MCF 10A (cell line): ENCODE data around the gene MOB3B. TPM values are rescaled to one million over a fixed set of nuclear protein-coding genes. Genes with fewer than 3 reads are reported as not detected.

Experiments used
- BruUV-seq: library from RNA; stranded (reverse); fragments of 400-500 nt; replicated peaks from 2 replicates; lab custom pipeline; 2021; lab: Mats Ljungman, UMichigan
- CTCF ChIA-PET: fragments of 300-600 bp; sonication (Branson Sonifier 250); formaldehyde crosslinking; extraction: SDS; loops from one replicate; lab custom pipeline; 2021; ENCODE audit warnings: antibody characterized with exemption, inconsistent platforms; lab: Yijun Ruan, JAX
- POLR2A ChIA-PET: fragments of 300-600, 350-650 bp; sonication (Branson Sonifier 250); formaldehyde crosslinking; extraction: SDS; loops from one replicate; lab custom pipeline; 2020; ENCODE audit warnings: antibody characterized with exemption, inconsistent platforms; lab: Yijun Ruan, JAX
- DNase-seq: peaks from one replicate; pipeline ENCODE4 v3.0.0-alpha.2; 2018; ENCODE audit not compliant: unreplicated experiment
- H3K27ac Mint-ChIP-seq: one replicate; pipeline ENCODE4 v1.8.0; 2022; ENCODE audit warnings: mild to moderate bottlenecking, low read depth, mixed read lengths; ENCODE audit not compliant: unreplicated experiment
- H3K27me3 Mint-ChIP-seq: one replicate; pipeline ENCODE4 v1.8.0; 2022; ENCODE audit warnings: mixed read lengths; ENCODE audit not compliant: insufficient read depth, unreplicated experiment
- H3K36me3 Mint-ChIP-seq: one replicate; pipeline ENCODE4 v1.8.0; 2022; ENCODE audit warnings: mild to moderate bottlenecking, moderate library complexity, mixed read lengths; ENCODE audit not compliant: insufficient read depth, unreplicated experiment
- H3K4me1 Mint-ChIP-seq: one replicate; pipeline ENCODE4 v1.8.0; 2022; ENCODE audit warnings: mixed read lengths; ENCODE audit not compliant: insufficient read depth, unreplicated experiment
- H3K4me3 Mint-ChIP-seq: one replicate; pipeline ENCODE4 v1.8.0; 2022; ENCODE audit warnings: mild to moderate bottlenecking, moderate library complexity, mixed read lengths; ENCODE audit not compliant: unreplicated experiment
- H3K9me3 Mint-ChIP-seq: one replicate; pipeline ENCODE4 v1.8.0; 2022; ENCODE audit warnings: mixed read lengths; ENCODE audit not compliant: unreplicated experiment
- intact Hi-C: fragments of 100-400 bp; cut with micrococcal nuclease; formaldehyde crosslinking; loops from 2 replicates; pipeline ENCODE4 v1.14.1; 2022
- total RNA-seq: library from RNA; stranded (reverse); gene quantifications from 2 replicates; pipeline ENCODE4 v1.2.3, GENCODE V29; 2022
- TF ChIP-seq, protein P1 (sequence below): fragments of 200-600 bp; IDR thresholded peaks from one replicate; pipeline ENCODE4 v1.8.0; 2022; ENCODE audit warnings: antibody characterized with exemption, mild to moderate bottlenecking; ENCODE audit not compliant: unreplicated experiment

The MOB3B gene
- total RNA-seq, 1 experiment from 2014 or later, result 3.7 TPM

DNA sequence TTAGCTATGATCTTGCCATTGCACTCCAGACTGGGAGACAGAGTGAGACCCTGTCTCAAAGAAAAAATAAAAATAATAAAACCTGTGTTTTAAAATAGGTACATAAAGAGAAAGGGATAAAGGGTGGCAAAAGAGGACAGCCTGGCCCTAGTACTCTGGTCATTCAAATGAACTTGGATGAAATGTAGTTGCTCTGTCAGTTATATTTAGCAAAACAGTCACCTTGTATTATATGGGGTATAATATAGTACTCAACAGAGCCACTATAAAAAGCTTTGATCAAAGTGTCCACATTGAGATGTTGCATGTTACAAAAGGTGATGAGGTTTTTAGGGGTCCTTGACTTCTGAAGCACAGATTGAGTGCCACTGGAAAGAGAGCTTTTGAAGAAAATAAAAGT lies 171.6 kb downstream of the MOB3B start:
- BruUV-seq, result no TSS peak
- CTCF ChIA-PET, result interaction anchor here (0.9 to 1.5 kb wide), 5 partner anchors 9 to 172 kb away, joined by 3 to 9 read pairs (median 4); partner anchors contain the start of gene MOB3B
- Mint-ChIP-seq H3K4me3 (no peak overlapping the region), H3K27ac (no peak overlapping the region), H3K4me1 (peaks cover 9% of the 10 kb centered on the region), H3K36me3 (peaks cover 14% of the 10 kb centered on the region), H3K9me3 (no peaks in the 10 kb centered on the region), H3K27me3 (no peaks in the 10 kb centered on the region)
- TF ChIP-seq, protein P1, sequence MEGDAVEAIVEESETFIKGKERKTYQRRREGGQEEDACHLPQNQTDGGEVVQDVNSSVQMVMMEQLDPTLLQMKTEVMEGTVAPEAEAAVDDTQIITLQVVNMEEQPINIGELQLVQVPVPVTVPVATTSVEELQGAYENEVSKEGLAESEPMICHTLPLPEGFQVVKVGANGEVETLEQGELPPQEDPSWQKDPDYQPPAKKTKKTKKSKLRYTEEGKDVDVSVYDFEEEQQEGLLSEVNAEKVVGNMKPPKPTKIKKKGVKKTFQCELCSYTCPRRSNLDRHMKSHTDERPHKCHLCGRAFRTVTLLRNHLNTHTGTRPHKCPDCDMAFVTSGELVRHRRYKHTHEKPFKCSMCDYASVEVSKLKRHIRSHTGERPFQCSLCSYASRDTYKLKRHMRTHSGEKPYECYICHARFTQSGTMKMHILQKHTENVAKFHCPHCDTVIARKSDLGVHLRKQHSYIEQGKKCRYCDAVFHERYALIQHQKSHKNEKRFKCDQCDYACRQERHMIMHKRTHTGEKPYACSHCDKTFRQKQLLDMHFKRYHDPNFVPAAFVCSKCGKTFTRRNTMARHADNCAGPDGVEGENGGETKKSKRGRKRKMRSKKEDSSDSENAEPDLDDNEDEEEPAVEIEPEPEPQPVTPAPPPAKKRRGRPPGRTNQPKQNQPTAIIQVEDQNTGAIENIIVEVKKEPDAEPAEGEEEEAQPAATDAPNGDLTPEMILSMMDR, result no peak
- intact Hi-C loops, result no loop called here
- POLR2A ChIA-PET, result interaction anchor here (1.1 kb wide), 1 partner anchor 20 kb away, joined by 3 read pairs; no protein-coding TSS in a partner anchor
- no peak for DNase-seq

DNA sequence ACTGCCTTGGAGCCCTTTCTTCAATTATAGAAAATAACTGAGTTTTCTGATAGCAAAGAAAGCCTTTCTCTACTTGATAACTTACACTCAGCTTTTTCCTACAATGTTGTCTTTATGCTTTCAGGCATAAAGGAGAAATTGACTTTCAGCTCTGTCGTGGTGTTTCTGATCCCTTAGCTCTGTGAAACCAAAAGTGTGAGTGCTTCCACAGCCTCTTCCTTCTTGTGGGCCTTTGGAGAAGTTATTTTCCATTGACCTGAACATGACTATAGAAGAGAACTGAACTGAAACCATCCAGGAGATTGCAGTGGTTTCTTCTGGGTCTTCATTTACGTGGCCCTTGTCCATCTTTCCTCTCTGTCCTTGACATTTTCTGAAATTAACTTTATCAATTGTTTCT lies 173.2 kb downstream of the MOB3B start:
- POLR2A ChIA-PET, result no interaction called here
- Mint-ChIP-seq H3K4me1 (no peaks in the 10 kb centered on the region), H3K27ac (no peak overlapping the region), H3K9me3 (no peaks in the 10 kb centered on the region), H3K36me3 (peaks cover 14% of the 10 kb centered on the region), H3K27me3 (no peaks in the 10 kb centered on the region), H3K4me3 (no peak overlapping the region)
- CTCF ChIA-PET, result interaction anchor here (1.2 kb wide), 1 partner anchor 23 kb away, joined by 4 read pairs; no protein-coding TSS in a partner anchor
- intact Hi-C loops, result no loop called here
- DNase-seq, result no peak
- TF ChIP-seq, protein P1, result no peak
- no TSS peak for BruUV-seq

DNA sequence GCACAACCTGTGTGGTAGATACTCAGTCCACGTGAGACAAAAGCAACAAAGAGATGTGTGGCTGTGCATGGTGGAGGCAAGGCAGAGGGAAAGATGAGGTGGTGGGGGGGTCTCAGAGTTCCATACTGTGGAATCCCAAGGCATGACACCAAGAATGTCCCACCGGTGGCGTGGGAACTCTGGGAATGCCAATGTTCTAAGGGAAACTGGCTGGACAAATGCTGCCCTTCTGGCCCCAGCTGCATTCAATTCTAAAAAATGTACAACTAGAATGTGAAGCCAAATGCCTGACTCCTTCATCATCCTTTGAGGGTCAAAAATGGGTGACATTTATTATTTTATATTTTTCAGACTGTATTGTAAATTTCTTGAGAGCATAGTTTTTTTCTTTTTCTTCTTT lies 174.4 kb downstream of the MOB3B start:
- no peak for DNase-seq
- no peak overlapping the region for H3K4me3 Mint-ChIP-seq
- H3K27me3 Mint-ChIP-seq, result no peaks in the 10 kb centered on the region
- intact Hi-C loops, result no loop called here
- no peaks in the 10 kb centered on the region for H3K9me3 Mint-ChIP-seq
- no peaks in the 10 kb centered on the region for H3K4me1 Mint-ChIP-seq
- peaks cover 14% of the 10 kb centered on the region for H3K36me3 Mint-ChIP-seq
- ChIA-PET POLR2A (interaction anchor here (0.6 kb wide), 1 partner anchor 17 kb away, joined by 3 read pairs; no protein-coding TSS in a partner anchor), CTCF (interaction anchor here (0.6 to 1.0 kb wide), 2 partner anchors 9 to 23 kb away, joined by 3 to 4 read pairs; no protein-coding TSS in a partner anchor)
- TF ChIP-seq, protein P1, result no peak
- BruUV-seq, result no TSS peak
- no peak overlapping the region for H3K27ac Mint-ChIP-seq

DNA sequence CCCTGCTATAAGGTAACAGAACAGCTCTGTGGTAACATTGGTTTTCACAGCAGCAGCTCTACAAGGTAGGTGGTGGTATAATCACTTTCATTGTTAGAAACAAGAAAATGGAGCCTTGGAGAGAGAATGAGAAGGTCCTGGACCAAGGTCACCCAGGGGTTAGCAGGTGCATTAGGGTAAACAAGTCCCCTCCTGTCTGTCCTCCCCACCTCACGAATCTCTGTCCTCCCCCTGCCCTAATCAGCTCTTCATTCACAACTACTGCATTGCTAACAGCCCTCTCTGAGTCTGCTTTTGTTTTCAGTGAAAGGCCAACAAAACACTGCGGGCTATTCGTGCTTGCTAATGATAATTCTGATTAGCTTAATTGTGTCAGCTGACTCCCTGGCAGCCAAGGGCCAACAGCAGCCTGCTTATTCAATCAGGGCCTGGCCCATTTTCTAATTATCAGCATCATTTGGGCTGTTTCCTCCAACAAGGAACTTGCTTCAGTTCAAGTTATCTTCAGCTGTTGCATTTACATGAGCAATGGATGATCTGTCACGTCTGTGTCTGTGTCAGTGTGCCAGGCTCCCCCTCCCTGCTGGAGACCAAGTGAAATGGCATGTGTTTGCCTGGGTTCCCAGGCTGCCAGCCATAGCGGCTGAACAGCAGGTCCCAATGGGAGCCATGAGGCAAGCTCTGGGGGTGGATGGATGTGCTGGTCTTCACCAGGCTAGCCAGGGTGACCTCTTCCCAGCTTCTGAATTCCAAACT lies 176.0 kb downstream of the MOB3B start:
- Mint-ChIP-seq H3K27me3 (no peaks in the 10 kb centered on the region), H3K9me3 (no peaks in the 10 kb centered on the region), H3K4me3 (no peak overlapping the region), H3K36me3 (peaks cover 11% of the 10 kb centered on the region), H3K27ac (no peak overlapping the region), H3K4me1 (peaks cover 10% of the 10 kb centered on the region)
- POLR2A ChIA-PET, result interaction anchor here (0.5 to 1.1 kb wide), 2 partner anchors 9 to 376 kb away, joined by 4 read pairs; no protein-coding TSS in a partner anchor
- DNase-seq, result no peak
- intact Hi-C loops, result no loop called here
- TF ChIP-seq, protein P1, result no peak
- no TSS peak for BruUV-seq
- CTCF ChIA-PET, result no interaction called here
